Sigmoid colon (tissue), 7 donors: Measurements from ENCODE around the gene NDST4. TPM values are rescaled to one million over a fixed set of nuclear protein-coding genes. Genes with fewer than 3 reads are reported as not detected.

Experiments used
- DNase-seq: peaks from one replicate; pipeline ENCODE4 v3.0.0-alpha.2; 2019
- H3K27ac ChIP-seq, 4 donors: fragments of 200-600 bp; sonication (generic); one replicate each; pipeline ENCODE4 v1.5.1; 2016 to 2019; ENCODE audit warnings: mild to moderate bottlenecking in 1 of 4
- H3K27me3 ChIP-seq, 3 donors: fragments of 200-600 bp; sonication (generic); one replicate each; pipeline ENCODE4 v1.5.1; 2019; ENCODE audit warnings: mild to moderate bottlenecking in 1 of 3
- H3K36me3 ChIP-seq, 4 donors: fragments of 200-600 bp; sonication (generic); one replicate each; pipeline ENCODE4 v1.5.1; 2016 to 2019
- H3K4me1 ChIP-seq, 4 donors: fragments of 200-600 bp; sonication (generic); one replicate each; pipeline ENCODE4 v1.5.1; 2017 to 2019
- H3K4me3 ChIP-seq, 4 donors: fragments of 200-600 bp; sonication (generic); one replicate each; pipeline ENCODE4 v1.5.1; 2017 to 2019; ENCODE audit warnings: mild to moderate bottlenecking in 2 of 4, moderate library complexity in 1 of 4
- H3K9me3 ChIP-seq, 4 donors: fragments of 200-600 bp in 3 of 4; sonication (generic) in 3 of 4; one replicate each; pipeline versions ENCODE4 v1.5.1 to v1.6.1; 2013 to 2019
- EP300 ChIP-seq, 4 donors: sonication (generic); formaldehyde crosslinking; IDR thresholded peaks; one replicate each; pipeline ENCODE4 v1.6.1; 2017; ENCODE audit warnings: antibody characterized with exemption in 4 of 4
- POLR2A ChIP-seq, 2 donors: fragments of 450-650 bp; IDR thresholded peaks; one replicate each; pipeline ENCODE4 v1.6.1; 2016; ENCODE audit warnings: antibody characterized with exemption in 2 of 2, mild to moderate bottlenecking in 2 of 2, moderate library complexity in 2 of 2
- POLR2AphosphoS5 ChIP-seq, 4 donors: sonication (generic); formaldehyde crosslinking; IDR thresholded peaks; one replicate each; pipeline ENCODE4 v1.6.1; 2017; ENCODE audit warnings: antibody characterized with exemption in 4 of 4
- WGBS, 2 donors: extraction: QIAGEN DNeasy Blood & Tissue Kit; methylation state at CpG; one replicate each; pipeline ENCODE4 v1.1.7; 2013; 5-methylcytosine and 5-hydroxymethylcytosine counted together
- intact Hi-C: fragments of 100-400 bp; cut with DNase I; formaldehyde crosslinking; loops from one replicate; pipeline ENCODE4 v1.15.1; 2023
- polyA plus RNA-seq, 3 donors: library from polyadenylated mRNA; stranded (reverse); fragments of 200-250 nt; gene quantifications; one replicate each; pipeline ENCODE4 v1.2.3, GENCODE V29; 2013
- total RNA-seq, 4 donors: library from RNA; depleted of rRNA; stranded (reverse); fragments of >200 nt; gene quantifications; one replicate each; pipeline ENCODE4 v1.1.0, GENCODE V29; 2016
- TF ChIP-seq, protein P1 (sequence below), 4 experiments: fragments of 450-650 bp in 3 of 4; fragments of 200-600 bp in 1 of 4; IDR thresholded peaks; one replicate each; pipeline ENCODE4 v1.5.1; 2016 to 2019; ENCODE audit warnings: antibody characterized with exemption in 4 of 4, mild to moderate bottlenecking in 3 of 4, moderate library complexity in 2 of 4
- donor health status: healthy with polysubstance abuse.
- donor health status: Bipolar disorder and iron deficiency.
- donor health status: healthy.

Gene NDST4
- total and polyA plus RNA-seq, 7 donors = 0.03 to 1.1 (median 0.54) TPM; not detected in 2

DNA sequence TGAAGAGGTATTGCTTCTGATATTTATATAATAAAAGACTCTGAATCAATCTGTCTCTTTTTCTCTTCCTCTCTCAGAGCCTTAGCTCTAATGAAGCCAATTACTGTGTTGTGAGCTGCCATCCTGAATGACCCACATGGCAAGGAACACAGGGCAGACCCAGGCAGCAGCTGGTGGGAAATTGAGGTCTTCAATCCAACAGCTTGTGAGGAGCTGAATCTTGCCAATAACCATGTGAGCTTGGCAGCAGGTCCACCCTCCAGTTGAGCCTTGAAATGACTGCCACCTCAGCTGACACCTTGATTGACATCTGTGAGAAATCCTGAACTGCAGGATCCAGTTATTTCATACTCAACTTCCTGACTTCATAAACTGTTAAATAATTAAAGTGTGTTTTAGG is 149.4 kb downstream of the NDST4 start:
- intact Hi-C loops = no loop called here
- Histone ChIP-seq H3K27ac (no peak overlapping the region), H3K4me3 (no peak overlapping the region), H3K4me1 (no peaks in the 10 kb centered on the region), H3K36me3 (no peaks in the 10 kb centered on the region), H3K9me3 (no peaks in the 10 kb centered on the region), H3K27me3 (no peaks in the 10 kb centered on the region)
- TF ChIP-seq, protein P1, sequence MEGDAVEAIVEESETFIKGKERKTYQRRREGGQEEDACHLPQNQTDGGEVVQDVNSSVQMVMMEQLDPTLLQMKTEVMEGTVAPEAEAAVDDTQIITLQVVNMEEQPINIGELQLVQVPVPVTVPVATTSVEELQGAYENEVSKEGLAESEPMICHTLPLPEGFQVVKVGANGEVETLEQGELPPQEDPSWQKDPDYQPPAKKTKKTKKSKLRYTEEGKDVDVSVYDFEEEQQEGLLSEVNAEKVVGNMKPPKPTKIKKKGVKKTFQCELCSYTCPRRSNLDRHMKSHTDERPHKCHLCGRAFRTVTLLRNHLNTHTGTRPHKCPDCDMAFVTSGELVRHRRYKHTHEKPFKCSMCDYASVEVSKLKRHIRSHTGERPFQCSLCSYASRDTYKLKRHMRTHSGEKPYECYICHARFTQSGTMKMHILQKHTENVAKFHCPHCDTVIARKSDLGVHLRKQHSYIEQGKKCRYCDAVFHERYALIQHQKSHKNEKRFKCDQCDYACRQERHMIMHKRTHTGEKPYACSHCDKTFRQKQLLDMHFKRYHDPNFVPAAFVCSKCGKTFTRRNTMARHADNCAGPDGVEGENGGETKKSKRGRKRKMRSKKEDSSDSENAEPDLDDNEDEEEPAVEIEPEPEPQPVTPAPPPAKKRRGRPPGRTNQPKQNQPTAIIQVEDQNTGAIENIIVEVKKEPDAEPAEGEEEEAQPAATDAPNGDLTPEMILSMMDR (IDR thresholded peaks at IDR 0.05) = no peak
- TF ChIP-seq POLR2AphosphoS5 (IDR thresholded peaks at IDR 0.05) = no peak
- no peak for DNase-seq

DNA sequence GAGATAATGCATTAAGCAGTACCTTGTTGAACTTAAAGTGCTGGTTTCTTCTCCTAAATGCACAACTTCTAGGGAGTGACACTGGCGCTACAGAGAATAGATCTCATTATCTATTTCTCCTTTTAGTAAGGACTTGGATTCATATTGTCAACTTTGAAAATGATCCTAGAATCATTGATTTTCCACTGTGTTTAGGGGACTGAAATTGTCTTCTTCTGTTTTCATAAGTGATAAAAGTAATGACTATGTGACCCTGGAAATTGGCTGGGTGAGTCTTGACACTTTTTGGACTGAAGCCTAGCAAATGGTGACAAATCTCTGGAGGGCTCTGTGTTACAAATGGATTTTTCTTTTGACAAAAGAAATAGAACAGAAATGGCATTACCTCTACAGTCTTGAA is 167.8 kb downstream of the NDST4 start:
- intact Hi-C loops = no loop called here
- Histone ChIP-seq H3K27ac (no peak overlapping the region), H3K36me3 (no peaks in the 10 kb centered on the region), H3K9me3 (no peaks in the 10 kb centered on the region), H3K27me3 (no peaks in the 10 kb centered on the region), H3K4me1 (no peaks in the 10 kb centered on the region), H3K4me3 (no peak overlapping the region)
- TF ChIP-seq POLR2A (IDR thresholded peaks at IDR 0.05) = no peak
- no peak for TF ChIP-seq POLR2AphosphoS5 (IDR thresholded peaks at IDR 0.05)
- TF ChIP-seq, protein P1 (IDR thresholded peaks at IDR 0.05) = no peak
- no peak for TF ChIP-seq EP300 (IDR thresholded peaks at IDR 0.05)
- no peak for DNase-seq
- 89 to 95% methylated on average over 1 of the region's 1 CpG for WGBS, 2 donors

DNA sequence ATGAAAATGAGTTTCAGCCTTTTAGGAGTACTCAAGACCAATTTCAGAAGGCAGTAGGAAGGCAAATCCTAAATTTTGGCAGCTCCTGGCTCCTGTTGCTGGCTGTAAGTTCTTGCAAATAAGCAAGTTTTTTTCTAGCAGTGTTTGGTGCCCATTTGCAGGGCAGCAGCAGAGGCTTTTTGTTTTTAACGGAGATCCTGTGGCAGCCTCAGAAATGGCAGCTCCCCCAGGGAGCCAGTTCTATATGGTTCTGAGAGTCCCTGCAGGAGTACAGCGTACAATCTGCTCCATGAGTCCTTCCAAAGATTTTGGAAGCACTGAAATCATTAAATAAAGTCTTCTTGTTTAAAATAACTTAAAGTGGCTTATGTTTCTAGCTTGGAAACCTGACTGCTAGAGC is 171.9 kb downstream of the NDST4 start:
- H3K27ac ChIP-seq = no peak overlapping the region
- H3K4me3 ChIP-seq = no peak overlapping the region
- H3K27me3 ChIP-seq = no peaks in the 10 kb centered on the region
- TF ChIP-seq, protein P1 (IDR thresholded peaks at IDR 0.05) = no peak
- TF ChIP-seq POLR2A (IDR thresholded peaks at IDR 0.05) (no peak), EP300 (IDR thresholded peaks at IDR 0.05) (no peak), POLR2AphosphoS5 (IDR thresholded peaks at IDR 0.05) (no peak)
- 81 to 82% methylated on average over 2 of the region's 2 CpGs for WGBS, 2 donors
- H3K4me1 ChIP-seq = no peaks in the 10 kb centered on the region
- DNase-seq = no peak
- no peaks in the 10 kb centered on the region for H3K36me3 ChIP-seq
- no peaks in the 10 kb centered on the region for H3K9me3 ChIP-seq
- intact Hi-C loops = no loop called here

DNA sequence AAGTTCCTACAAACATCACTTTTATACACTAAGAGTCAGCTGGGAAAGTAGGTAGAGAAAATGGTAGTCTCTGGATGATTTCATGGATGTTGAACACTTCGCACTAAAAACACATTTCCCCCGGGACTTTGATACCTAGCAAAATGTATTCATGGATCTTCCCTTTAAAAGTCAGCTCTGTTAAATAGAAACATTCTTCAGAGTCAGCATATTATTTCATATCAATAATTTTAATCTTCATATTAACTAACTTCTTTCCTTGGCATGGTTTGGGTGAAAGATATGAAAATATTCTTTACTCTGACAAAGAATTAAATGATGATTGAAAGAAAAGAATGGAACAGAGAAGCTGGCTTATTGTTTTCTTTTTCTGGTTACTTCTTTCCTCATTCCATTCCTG is 185.5 kb downstream of the NDST4 start:
- Histone ChIP-seq H3K4me3 (no peak overlapping the region), H3K27ac (no peak overlapping the region), H3K36me3 (no peaks in the 10 kb centered on the region), H3K9me3 (no peaks in the 10 kb centered on the region), H3K27me3 (no peaks in the 10 kb centered on the region), H3K4me1 (no peaks in the 10 kb centered on the region)
- DNase-seq = no peak
- TF ChIP-seq EP300 (IDR thresholded peaks at IDR 0.05) (no peak), POLR2A (IDR thresholded peaks at IDR 0.05) (no peak), POLR2AphosphoS5 (IDR thresholded peaks at IDR 0.05) (no peak)
- TF ChIP-seq, protein P1 (IDR thresholded peaks at IDR 0.05) = no peak
- intact Hi-C loops = no loop called here
- WGBS, 2 donors = 95 to 96% methylated on average over 2 of the region's 2 CpGs

DNA sequence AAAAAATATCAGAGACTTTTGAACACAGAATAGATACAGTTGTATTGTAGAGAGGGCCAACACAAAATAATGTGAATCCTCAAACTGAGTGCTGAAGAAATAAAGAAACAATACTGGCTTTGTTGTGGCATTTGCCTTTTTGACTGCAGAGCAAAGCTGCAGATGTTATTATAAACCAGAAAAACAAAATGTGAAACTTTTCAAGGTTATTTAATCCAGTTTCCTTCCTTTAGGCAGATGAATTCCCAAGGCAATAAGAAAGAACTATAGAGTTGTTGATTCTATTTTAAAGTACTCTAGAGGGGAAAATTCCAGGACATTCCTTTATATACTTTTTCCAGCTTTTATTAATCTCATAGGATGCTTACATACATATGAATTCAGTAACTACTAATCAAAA is 186.8 kb downstream of the NDST4 start:
- DNase-seq = no peak
- no peak overlapping the region for H3K27ac ChIP-seq
- no peaks in the 10 kb centered on the region for H3K9me3 ChIP-seq
- no peak overlapping the region for H3K4me3 ChIP-seq
- no peaks in the 10 kb centered on the region for H3K27me3 ChIP-seq
- intact Hi-C loops = no loop called here
- H3K4me1 ChIP-seq = no peaks in the 10 kb centered on the region
- TF ChIP-seq, protein P1 (IDR thresholded peaks at IDR 0.05) = no peak
- TF ChIP-seq POLR2A (IDR thresholded peaks at IDR 0.05) (no peak), EP300 (IDR thresholded peaks at IDR 0.05) (no peak), POLR2AphosphoS5 (IDR thresholded peaks at IDR 0.05) (no peak)
- no peaks in the 10 kb centered on the region for H3K36me3 ChIP-seq
